SK-N-SH (cell line): ENCODE data around the gene CFAP299. TPM values are rescaled to one million over a fixed set of nuclear protein-coding genes. Genes with fewer than 3 reads are reported as not detected.

Experiments used
- CTCF ChIA-PET: fragments of 300-600, 350-600 bp; formaldehyde crosslinking; extraction: SDS; loops from one replicate; lab custom pipeline; 2021; lab: Yijun Ruan, JAX
- POLR2A ChIA-PET: fragments of 350-600 bp; sonication (Branson Sonifier 250); formaldehyde crosslinking; extraction: SDS; loops from one replicate; lab custom pipeline; 2020; ENCODE audit warnings: antibody characterized with exemption, inconsistent platforms; lab: Yijun Ruan, JAX
- DNase-seq: peaks from one replicate; pipeline ENCODE4 v3.0.0; 2012
- H2AFZ ChIP-seq: fragments of 200-600 bp; sonication (generic); 2 replicates; pipeline ENCODE4 v1.8.1; 2016; ENCODE audit warnings: antibody characterized with exemption, mild to moderate bottlenecking, low read depth
- H3F3A ChIP-seq: fragments of 200-600 bp; sonication (generic); replicated peaks from 2 replicates; pipeline ENCODE3; 2016; ENCODE audit warnings: antibody characterized with exemption, mild to moderate bottlenecking; ENCODE audit not compliant: insufficient read depth
- H3K27ac ChIP-seq, 2 experiments: fragments of 200-500 bp in 1 of 2; fragments of 200-600 bp in 1 of 2; sonication (Bioruptor generic) in 1 of 2; sonication (generic), shearing (Covaris generic) in 1 of 2; 2 replicates each; pipeline versions ENCODE4 v1.5.1 to v1.6.1; 2014 to 2016; ENCODE audit warnings: low read depth in 2 of 2, inconsistent platforms in 1 of 2, low read length in 1 of 2, mild to moderate bottlenecking in 1 of 2, mixed read lengths in 1 of 2
- H3K27me3 ChIP-seq: fragments of 200-600 bp; sonication (generic), shearing (Covaris generic); 2 replicates; pipeline ENCODE4 v1.6.1; 2016; ENCODE audit warnings: mixed run types; ENCODE audit not compliant: insufficient read depth
- H3K36me3 ChIP-seq, 2 experiments: fragments of 200-500 bp in 1 of 2; fragments of 200-600 bp in 1 of 2; sonication (Bioruptor generic) in 1 of 2; sonication (generic) in 1 of 2; replicated peaks in 1 of 2; 2 replicates each; pipeline versions ENCODE3 to v1.5.1; 2014 to 2016; ENCODE audit warnings: low read length in 1 of 2, mild to moderate bottlenecking in 1 of 2; ENCODE audit not compliant: insufficient read depth in 2 of 2, control insufficient read depth in 1 of 2
- H3K4me1 ChIP-seq, 2 experiments: fragments of 200-500 bp in 1 of 2; fragments of 200-600 bp in 1 of 2; sonication (Bioruptor generic) in 1 of 2; sonication (generic), shearing (Covaris generic) in 1 of 2; 2 replicates each; pipeline versions ENCODE4 v1.5.1 to v1.6.1; 2014 to 2016; ENCODE audit warnings: low read depth in 1 of 2, low read length in 1 of 2, mixed run types in 1 of 2; ENCODE audit not compliant: insufficient read depth in 2 of 2, control insufficient read depth in 1 of 2
- H3K4me2 ChIP-seq: fragments of 200-600 bp; sonication (generic), shearing (Covaris generic); 2 replicates; pipeline ENCODE4 v1.6.1; 2017; ENCODE audit warnings: mixed run types
- H3K4me3 ChIP-seq, 2 experiments: fragments of 200-500 bp in 1 of 2; fragments of 200-600 bp in 1 of 2; sonication (Bioruptor generic) in 1 of 2; sonication (generic), shearing (Covaris generic) in 1 of 2; 2 replicates each; pipeline versions ENCODE4 v1.5.1 to v1.8.1; 2014 to 2016; ENCODE audit warnings: low read depth in 2 of 2, inconsistent platforms in 1 of 2, low read length in 1 of 2, mild to moderate bottlenecking in 1 of 2, mixed read lengths in 1 of 2, moderate library complexity in 1 of 2
- H3K79me2 ChIP-seq: fragments of 200-600 bp; sonication (generic); 2 replicates; pipeline ENCODE4 v1.8.1; 2017; ENCODE audit warnings: mild to moderate bottlenecking; ENCODE audit not compliant: insufficient read depth
- H3K9ac ChIP-seq: fragments of 200-600 bp; sonication (generic); 2 replicates; pipeline ENCODE4 v1.6.1; 2017; ENCODE audit warnings: mixed run types
- H3K9me2 ChIP-seq: fragments of 200-600 bp; sonication (generic); 2 replicates; pipeline ENCODE4 v1.6.1; 2017; ENCODE audit warnings: mixed run types
- H3K9me3 ChIP-seq: fragments of 200-600 bp; sonication (generic); 2 replicates; pipeline ENCODE4 v1.6.1; 2017; ENCODE audit warnings: mixed run types, mild to moderate bottlenecking, moderate library complexity
- H4K20me1 ChIP-seq: fragments of 200-600 bp; sonication (generic); 2 replicates; pipeline ENCODE4 v1.6.1; 2017; ENCODE audit warnings: mild to moderate bottlenecking, mixed run types; ENCODE audit not compliant: insufficient read depth
- FOXM1 ChIP-seq: IDR thresholded peaks from 2 replicates; pipeline ENCODE4 v1.4.0; 2012; ENCODE audit warnings: low read depth, mild to moderate bottlenecking
- GABPA ChIP-seq: IDR thresholded peaks from 2 replicates; pipeline ENCODE4 v1.4.0; 2012; ENCODE audit warnings: low read depth, mild to moderate bottlenecking
- GATA2 ChIP-seq: sonication (generic); formaldehyde crosslinking; IDR thresholded peaks from 2 replicates; pipeline ENCODE4 v1.5.0; 2020; ENCODE audit warnings: mild to moderate bottlenecking, missing genetic modification reagents
- MEF2A ChIP-seq: IDR thresholded peaks from 2 replicates; pipeline ENCODE4 v1.4.0; 2012; ENCODE audit warnings: low read depth, borderline replicate concordance
- MXI1 ChIP-seq: IDR thresholded peaks from 2 replicates; pipeline ENCODE4 v1.6.1; 2012; ENCODE audit warnings: mild to moderate bottlenecking, low read depth, low read length, improper control_type of control experiment
- NFIC ChIP-seq: IDR thresholded peaks from 2 replicates; pipeline ENCODE4 v1.4.0; 2012; ENCODE audit warnings: borderline replicate concordance
- RAD21 ChIP-seq: IDR thresholded peaks from 2 replicates; pipeline ENCODE4 v1.6.1; 2012; ENCODE audit warnings: mild to moderate bottlenecking, low read length
- RFX5 ChIP-seq: IDR thresholded peaks from 2 replicates; pipeline ENCODE4 v1.6.1; 2012; ENCODE audit warnings: mild to moderate bottlenecking, improper control_type of control experiment, low read length
- SMC3 ChIP-seq: IDR thresholded peaks from 2 replicates; pipeline ENCODE4 v1.6.1; 2012; ENCODE audit warnings: low read depth, low read length, improper control_type of control experiment
- TEAD4 ChIP-seq: IDR thresholded peaks from 2 replicates; pipeline ENCODE4 v1.4.0; 2012; ENCODE audit warnings: mild to moderate bottlenecking, borderline replicate concordance; ENCODE audit not compliant: insufficient read depth
- YY1 ChIP-seq: IDR thresholded peaks from 2 replicates; pipeline ENCODE4 v1.4.0; 2012; ENCODE audit warnings: low read depth, mild to moderate bottlenecking
- ZBTB33 ChIP-seq: IDR thresholded peaks from 2 replicates; pipeline ENCODE4 v1.4.0; 2012; ENCODE audit warnings: low read depth, borderline replicate concordance
- WGBS: methylation state at CpG from one replicate; pipeline ENCODE4 v1.1.6; 2017; ENCODE audit warnings: low lambda C conversion rate; 5-methylcytosine and 5-hydroxymethylcytosine counted together
- polyA plus RNA-seq, 3 experiments: library from polyadenylated mRNA; depleted of rRNA; stranded (reverse); fragments of >200 nt; gene quantifications; 2 replicates each; pipeline ENCODE4 v1.2.3, GENCODE V29; 2012
- TF ChIP-seq, protein P1 (sequence below): IDR thresholded peaks from 2 replicates; pipeline ENCODE4 v1.6.1; 2012; ENCODE audit warnings: mild to moderate bottlenecking, low read depth, low read length, moderate library complexity

Gene CFAP299
- polyA plus RNA-seq, 1 of the 3 experiments (the other 2 are of a cell fraction), result 1.2 TPM

GRCh38 chr4:80539190-80539589 lies 203.7 kb downstream of the CFAP299 start (continued):
- no peak for TF ChIP-seq MEF2A
- no peak for TF ChIP-seq RFX5
- TF ChIP-seq YY1, result no peak
- TF ChIP-seq TEAD4, result no peak
- no peak for TF ChIP-seq SMC3
- no peak for TF ChIP-seq NFIC

GRCh38 chr4:80540349-80540748 lies 204.8 kb downstream of the CFAP299 start:
- Histone ChIP-seq H3K9me3 (no peaks in the 10 kb centered on the region), H3K9ac (no peak overlapping the region), H3K79me2 (no peaks in the 10 kb centered on the region), H2AFZ (no peak overlapping the region), H3K4me2 (no peak overlapping the region), H3F3A (no peaks in the 10 kb centered on the region), H3K36me3 (no peaks in the 10 kb centered on the region), H3K9me2 (no peaks in the 10 kb centered on the region; the same call in 1 of the 2 replicates), H3K27me3 (no peaks in the 10 kb centered on the region), H3K4me3 (no peak overlapping the region), H3K4me1 (no peaks in the 10 kb centered on the region; a peak in 1 of 4 replicates), H3K27ac (no peak overlapping the region), H4K20me1 (no peaks in the 10 kb centered on the region)
- 27% methylated on average over 1 of the region's 1 CpG for WGBS
- ChIA-PET CTCF (no interaction called here), POLR2A (no interaction called here)
- TF ChIP-seq, protein P1, sequence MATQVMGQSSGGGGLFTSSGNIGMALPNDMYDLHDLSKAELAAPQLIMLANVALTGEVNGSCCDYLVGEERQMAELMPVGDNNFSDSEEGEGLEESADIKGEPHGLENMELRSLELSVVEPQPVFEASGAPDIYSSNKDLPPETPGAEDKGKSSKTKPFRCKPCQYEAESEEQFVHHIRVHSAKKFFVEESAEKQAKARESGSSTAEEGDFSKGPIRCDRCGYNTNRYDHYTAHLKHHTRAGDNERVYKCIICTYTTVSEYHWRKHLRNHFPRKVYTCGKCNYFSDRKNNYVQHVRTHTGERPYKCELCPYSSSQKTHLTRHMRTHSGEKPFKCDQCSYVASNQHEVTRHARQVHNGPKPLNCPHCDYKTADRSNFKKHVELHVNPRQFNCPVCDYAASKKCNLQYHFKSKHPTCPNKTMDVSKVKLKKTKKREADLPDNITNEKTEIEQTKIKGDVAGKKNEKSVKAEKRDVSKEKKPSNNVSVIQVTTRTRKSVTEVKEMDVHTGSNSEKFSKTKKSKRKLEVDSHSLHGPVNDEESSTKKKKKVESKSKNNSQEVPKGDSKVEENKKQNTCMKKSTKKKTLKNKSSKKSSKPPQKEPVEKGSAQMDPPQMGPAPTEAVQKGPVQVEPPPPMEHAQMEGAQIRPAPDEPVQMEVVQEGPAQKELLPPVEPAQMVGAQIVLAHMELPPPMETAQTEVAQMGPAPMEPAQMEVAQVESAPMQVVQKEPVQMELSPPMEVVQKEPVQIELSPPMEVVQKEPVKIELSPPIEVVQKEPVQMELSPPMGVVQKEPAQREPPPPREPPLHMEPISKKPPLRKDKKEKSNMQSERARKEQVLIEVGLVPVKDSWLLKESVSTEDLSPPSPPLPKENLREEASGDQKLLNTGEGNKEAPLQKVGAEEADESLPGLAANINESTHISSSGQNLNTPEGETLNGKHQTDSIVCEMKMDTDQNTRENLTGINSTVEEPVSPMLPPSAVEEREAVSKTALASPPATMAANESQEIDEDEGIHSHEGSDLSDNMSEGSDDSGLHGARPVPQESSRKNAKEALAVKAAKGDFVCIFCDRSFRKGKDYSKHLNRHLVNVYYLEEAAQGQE, result no peak
- TF ChIP-seq GATA2 (CRISPR knock-in tag) (no peak), ZBTB33 (no peak), MXI1 (no peak), FOXM1 (no peak), RAD21 (no peak), GABPA (no peak)
- no peak for DNase-seq
